Kasumi-1 (cell line): ENCODE measurements around the gene PRSS2.

Experiments used
- DNase-seq, 2 experiments: peaks; one replicate each; lab custom pipeline; 2025; lab: John Stamatoyannopoulos, UW

Gene PRSS2

GRCh38 chr7:142801601-142802295 lies 31.0 kb downstream of the PRSS2 start:
- no peak for DNase-seq

GRCh38 chr7:142802301-142802700 lies 31.5 kb downstream of the PRSS2 start:
- no peak for DNase-seq

- no peak for DNase-seq
Observed at GRCh38 chr7:142803901-142804300, 33.1 kb downstream of the PRSS2 start.

GRCh38 chr7:142804728-142805207 lies 34.0 kb downstream of the PRSS2 start:
- no peak for DNase-seq

- DNase-seq: no peak
Observed at GRCh38 chr7:142805350-142806021, 34.7 kb downstream of the PRSS2 start.

- DNase-seq: no peak
Observed at GRCh38 chr7:142806022-142806356, 35.2 kb downstream of the PRSS2 start.

- no peak for DNase-seq
Observed at GRCh38 chr7:142806957-142807356, 36.2 kb downstream of the PRSS2 start.

- no peak for DNase-seq
Observed at GRCh38 chr7:142807855-142808460, 37.2 kb downstream of the PRSS2 start.

GRCh38 chr7:142808461-142808801 lies 37.7 kb downstream of the PRSS2 start:
- no peak for DNase-seq

GRCh38 chr7:142808802-142809583 lies 38.2 kb downstream of the PRSS2 start:
- no peak for DNase-seq

GRCh38 chr7:142809671-142810070 lies 38.9 kb downstream of the PRSS2 start:
- no peak for DNase-seq

- DNase-seq: peak; percentile 90 to 94
Observed at GRCh38 chr7:142811154-142811737, 40.5 kb downstream of the PRSS2 start.

GRCh38 chr7:142812437-142813215 lies 41.9 kb downstream of the PRSS2 start:
- DNase-seq: no peak

- no peak for DNase-seq
Observed at GRCh38 chr7:142813226-142813625, 42.5 kb downstream of the PRSS2 start.

GRCh38 chr7:142813699-142814098 lies 42.9 kb downstream of the PRSS2 start:
- DNase-seq: no peak

- no peak for DNase-seq
Observed at GRCh38 chr7:142814451-142814850, 43.7 kb downstream of the PRSS2 start.

- DNase-seq: no peak
Observed at GRCh38 chr7:142815134-142815533, 44.4 kb downstream of the PRSS2 start.

GRCh38 chr7:142817506-142817905 lies 46.7 kb downstream of the PRSS2 start:
- no peak for DNase-seq

- DNase-seq: no peak
Observed at GRCh38 chr7:142819530-142819929, 48.8 kb downstream of the PRSS2 start.

- DNase-seq: no peak
Observed at GRCh38 chr7:142822714-142823113, 51.9 kb downstream of the PRSS2 start.
